Activated T-helper 1 cell treated with anti-CD3 and anti-CD28 coated beads, Interleukin-2, amount 50 U/mL, for 16 hours (primary cell): Measurements from ENCODE around the gene OSBP2.

Experiments
- DNase-seq, 2 donors: peaks; one replicate each; pipeline ENCODE4 v3.0.0-alpha.2; 2020; ENCODE audit warnings: low read depth in 1 of 2, low spot score in 1 of 2

Gene OSBP2

GRCh38 chr22:30925667-30926066, 231.0 kb downstream of the OSBP2 start:
- no peak for DNase-seq

- DNase-seq: no peak
These were observed 232.0 kb downstream of the OSBP2 start for GRCh38 chr22:30926706-30927105.

GRCh38 chr22:30927806-30928205, 233.1 kb downstream of the OSBP2 start:
- no peak for DNase-seq

- DNase-seq: no peak
These were observed 233.7 kb downstream of the OSBP2 start for GRCh38 chr22:30928401-30928800.

GRCh38 chr22:30930228-30930627, 235.6 kb downstream of the OSBP2 start:
- no peak for DNase-seq

- no peak for DNase-seq
These were observed 237.0 kb downstream of the OSBP2 start for GRCh38 chr22:30931541-30932300.

- DNase-seq: no peak
These were observed 238.0 kb downstream of the OSBP2 start for GRCh38 chr22:30932661-30933060.

- DNase-seq: no peak
These were observed 238.8 kb downstream of the OSBP2 start for GRCh38 chr22:30933457-30933856.

GRCh38 chr22:30934053-30934452, 239.4 kb downstream of the OSBP2 start:
- DNase-seq: no peak

- peak in 1 of 2 donors; percentile 28 for DNase-seq
These were observed 246.2 kb downstream of the OSBP2 start for GRCh38 chr22:30940685-30941362.

GRCh38 chr22:30941363-30941740, 246.7 kb downstream of the OSBP2 start:
- DNase-seq: no peak

- peak in 1 of 2 donors; percentile 27 for DNase-seq
These were observed 248.7 kb downstream of the OSBP2 start for GRCh38 chr22:30943368-30943767.

GRCh38 chr22:30944986-30945385, 250.3 kb downstream of the OSBP2 start:
- no peak for DNase-seq

- no peak for DNase-seq
These were observed 251.0 kb downstream of the OSBP2 start for GRCh38 chr22:30945653-30946052.

- no peak for DNase-seq
These were observed 251.7 kb downstream of the OSBP2 start for GRCh38 chr22:30946354-30946753.

- DNase-seq: no peak
These were observed 252.6 kb downstream of the OSBP2 start for GRCh38 chr22:30947173-30947815.

- no peak for DNase-seq
These were observed 253.3 kb downstream of the OSBP2 start for GRCh38 chr22:30947816-30948454.

GRCh38 chr22:30948930-30949342, 254.3 kb downstream of the OSBP2 start:
- DNase-seq: no peak

GRCh38 chr22:30949934-30950660, 255.4 kb downstream of the OSBP2 start:
- DNase-seq: no peak

GRCh38 chr22:30953206-30953605, 258.5 kb downstream of the OSBP2 start:
- no peak for DNase-seq

GRCh38 chr22:30955153-30955552, 260.5 kb downstream of the OSBP2 start:
- DNase-seq: no peak
